ENCODE measurements around the gene GIPC3. TPM values are rescaled to one million over a fixed set of nuclear protein-coding genes. Genes with fewer than 3 reads are reported as not detected.

Gene GIPC3
- total and polyA plus RNA-seq, 2 of the 8 experiments (the other 6 are each of a cell fraction or from before 2014, with no cell fraction given): 1.0 to 1.2 TPM

GRCh38 chr19:3545669-3546034, 39.6 kb upstream of the GIPC3 start:
- Histone ChIP-seq H4K8ac (ENCODE audit: extremely low read depth, insufficient read depth, low read length) (no peak overlapping the region; the same call in 1 of the 2 replicates), H2AK5ac (ENCODE audit: low read depth, low read length) (no peak overlapping the region), H3K9me3 (ENCODE audit: insufficient read depth in 2 of 2, low read depth in 1 of 2, low read length in 1 of 2) (no peaks in the 10 kb centered on the region), H3K18ac (ENCODE audit: extremely low read depth, low read length) (no peak overlapping the region), H3K4me1 (replicated peaks in 1 of 4; ENCODE audit: control insufficient read depth in 3 of 4, insufficient read depth in 4 of 4, low read length in 3 of 4) (no peaks in the 10 kb centered on the region), H3K9ac (replicated peaks in 1 of 4; ENCODE audit: extremely low read depth in 1 of 4, low read depth in 3 of 4, low read length in 3 of 4) (no peak overlapping the region), H3K36me3 (ENCODE audit: control insufficient read depth in 2 of 4, insufficient read depth in 4 of 4, low read length in 3 of 4) (peaks cover 0 to 5% (median 1%) of the 10 kb centered on the region in 4 experiments; a peak in 2 of 8 replicates), H2BK15ac (ENCODE audit: low read length) (no peak overlapping the region), H3K79me1 (ENCODE audit: low read depth, low read length) (no peaks in the 10 kb centered on the region), H3K56ac (replicated peaks; ENCODE audit: insufficient read length, low read depth, low read length) (no peak overlapping the region), H3K79me2 (ENCODE audit: control insufficient read depth in 1 of 2, insufficient read depth in 2 of 2, low read length in 2 of 2) (no peaks in the 10 kb centered on the region), H3K4ac (replicated peaks; ENCODE audit: insufficient read length, low read depth, low read length) (no peak overlapping the region), H3K4me2 (ENCODE audit: insufficient read depth in 1 of 2, low read depth in 2 of 2, low read length in 2 of 2) (no peak overlapping the region), H4K20me1 (replicated peaks in 1 of 2; ENCODE audit: control insufficient read depth in 1 of 2, insufficient read depth in 2 of 2, low read length in 2 of 2) (peaks cover 8 to 20% of the 10 kb centered on the region in 2 experiments), H3K23ac (ENCODE audit: insufficient read length) (no peak overlapping the region), H3K27ac (ENCODE audit: low read depth, low read length) (no peak overlapping the region), H2BK12ac (ENCODE audit: low read depth, low read length) (no peak overlapping the region), H3K14ac (ENCODE audit: insufficient read length) (no peak overlapping the region), H2BK120ac (replicated peaks; ENCODE audit: low read depth, low read length) (no peak overlapping the region), H2BK5ac (ENCODE audit: low read depth, low read length) (no peak overlapping the region), H2BK20ac (ENCODE audit: low read length) (no peak overlapping the region), H4K91ac (replicated peaks; ENCODE audit: insufficient read length, low read length) (no peak overlapping the region), H2AFZ (ENCODE audit: low read length) (no peak overlapping the region), H3K4me3 (ENCODE audit: extremely low read depth in 1 of 4, insufficient read depth in 2 of 4, low read depth in 3 of 4, low read length in 4 of 4) (no peak overlapping the region), H3K23me2 (ENCODE audit: low read depth, low read length) (no peaks in the 10 kb centered on the region), H3K27me3 (replicated peaks in 1 of 4; ENCODE audit: control insufficient read depth in 3 of 4, extremely low read depth in 1 of 4, insufficient read depth in 3 of 4, low read length in 3 of 4) (no peaks in the 10 kb centered on the region), H4K5ac (ENCODE audit: insufficient read length, low read depth, low read length) (no peak overlapping the region)
- DNase-seq (ENCODE audit: low read depth in 1 of 2, low spot score in 2 of 2) (no peak), FAIRE-seq (no peak)
- TF ChIP-seq, protein P1, sequence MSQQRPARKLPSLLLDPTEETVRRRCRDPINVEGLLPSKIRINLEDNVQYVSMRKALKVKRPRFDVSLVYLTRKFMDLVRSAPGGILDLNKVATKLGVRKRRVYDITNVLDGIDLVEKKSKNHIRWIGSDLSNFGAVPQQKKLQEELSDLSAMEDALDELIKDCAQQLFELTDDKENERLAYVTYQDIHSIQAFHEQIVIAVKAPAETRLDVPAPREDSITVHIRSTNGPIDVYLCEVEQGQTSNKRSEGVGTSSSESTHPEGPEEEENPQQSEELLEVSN (IDR thresholded peaks at IDR 0.05): no peak
- TF ChIP-seq KDM5A (IDR thresholded peaks at IDR 0.05; ENCODE audit: low read length) (no peak), FOSL1 (IDR thresholded peaks at IDR 0.05; ENCODE audit: insufficient read depth, low read depth, low read length) (no peak), BACH1 (IDR thresholded peaks at IDR 0.05; ENCODE audit: low read length) (no peak), POLR2A (IDR thresholded peaks at IDR 0.05; ENCODE audit: control extremely low read depth in 1 of 2, low read depth in 2 of 2, low read length in 2 of 2) (no peak), HDAC6 (IDR thresholded peaks at IDR 0.05; ENCODE audit: low read depth, low read length) (no peak)
- ChIA-PET POLR2A (ENCODE audit: partially characterized antibody) (interaction anchor here (0.6 to 2.6 kb wide), 12 partner anchors 9 to 164 kb away, joined by 3 to 12 read pairs (median 3); partner anchors contain the start of genes HMG20B and MFSD12), CTCF (ENCODE audit: partially characterized antibody) (interaction anchor here (0.7 to 7.5 kb wide), 22 partner anchors 12 to 241 kb away, joined by 3 to 66 read pairs (median 4); partner anchors contain the start of genes GIPC3 and MFSD12)
- 83% methylated on average over 10 of the region's 10 CpGs; no CpG with 5 or more reads in 1 of the 2 experiments for WGBS, 2 experiments (ENCODE audit: extremely low coverage in 1 of 2, insufficient coverage in 1 of 2, insufficient read length in 1 of 2, insufficient replicate concordance in 2 of 2, low coverage in 1 of 2, low lambda C conversion rate in 2 of 2, missing lambda C conversion rate in 1 of 2)
